HG02642 (cell line): ENCODE data around the gene GABRR1.
"Not testable (repeated sequence)": the region's sequence is repeated elsewhere in the genome, so short reads cannot be mapped to it uniquely, and the experiment has no call there.

ENCODE experiments used
- ATAC-seq: cut with Tn5 transposase; IDR thresholded peaks from one replicate; pipeline ENCODE4 v1.9.1; 2021; ENCODE audit warnings: mild to moderate bottlenecking; ENCODE audit not compliant: unreplicated experiment, poor library complexity

GABRR1 gene

GRCh38 chr6:89161326-89162046, 55.7 kb downstream of the GABRR1 start:
- no peak for ATAC-seq

GRCh38 chr6:89160331-89161092, 56.6 kb downstream of the GABRR1 start:
- ATAC-seq: no peak

- ATAC-seq: no peak
These were observed 63.0 kb downstream of the GABRR1 start for GRCh38 chr6:89154131-89154530.

- no peak for ATAC-seq
These were observed 69.0 kb downstream of the GABRR1 start for GRCh38 chr6:89148016-89148750.

GRCh38 chr6:89146718-89147700, 70.1 kb downstream of the GABRR1 start:
- ATAC-seq: peak; percentile 37

GRCh38 chr6:89145956-89146717, 71.0 kb downstream of the GABRR1 start, which contains the start of gene PM20D2:
Gene PM20D2, plus strand, starts transcription at chr6:89146055. Its CDS starts 90 bp downstream, at chr6:89146145.
- ATAC-seq: peak; percentile 79

- peak; percentile 57 for ATAC-seq
These were observed 71.8 kb downstream of the GABRR1 start for GRCh38 chr6:89145091-89145955.

GRCh38 chr6:89144354-89144906, 72.7 kb downstream of the GABRR1 start:
- peak; percentile 28 for ATAC-seq

GRCh38 chr6:89140347-89141156, 76.6 kb downstream of the GABRR1 start:
- ATAC-seq: no peak

- no peak for ATAC-seq
These were observed 77.4 kb downstream of the GABRR1 start for GRCh38 chr6:89139509-89140346.

GRCh38 chr6:89138173-89138572, 79.0 kb downstream of the GABRR1 start:
- ATAC-seq: no peak

- ATAC-seq: no peak
These were observed 82.4 kb downstream of the GABRR1 start for GRCh38 chr6:89134723-89135122.

GRCh38 chr6:89133981-89134380, 83.2 kb downstream of the GABRR1 start:
- no peak for ATAC-seq

GRCh38 chr6:89132057-89132456, 85.1 kb downstream of the GABRR1 start:
- ATAC-seq: no peak

- no peak for ATAC-seq
These were observed 85.6 kb downstream of the GABRR1 start for GRCh38 chr6:89131599-89131998.

GRCh38 chr6:89128256-89128671, 88.9 kb downstream of the GABRR1 start:
- not testable (repeated sequence) for ATAC-seq
